HG03280 (cell line): ENCODE measurements around the gene ZDHHC11B.
"Not testable (repeated sequence)": the region's sequence is repeated elsewhere in the genome, so short reads cannot be mapped to it uniquely, and the experiment has no call there.

ENCODE experiments used
- ATAC-seq: cut with Tn5 transposase; IDR thresholded peaks from one replicate; pipeline ENCODE4 v1.9.1; 2021; ENCODE audit warnings: mild to moderate bottlenecking, moderate library complexity; ENCODE audit not compliant: unreplicated experiment

ZDHHC11B gene

DNA sequence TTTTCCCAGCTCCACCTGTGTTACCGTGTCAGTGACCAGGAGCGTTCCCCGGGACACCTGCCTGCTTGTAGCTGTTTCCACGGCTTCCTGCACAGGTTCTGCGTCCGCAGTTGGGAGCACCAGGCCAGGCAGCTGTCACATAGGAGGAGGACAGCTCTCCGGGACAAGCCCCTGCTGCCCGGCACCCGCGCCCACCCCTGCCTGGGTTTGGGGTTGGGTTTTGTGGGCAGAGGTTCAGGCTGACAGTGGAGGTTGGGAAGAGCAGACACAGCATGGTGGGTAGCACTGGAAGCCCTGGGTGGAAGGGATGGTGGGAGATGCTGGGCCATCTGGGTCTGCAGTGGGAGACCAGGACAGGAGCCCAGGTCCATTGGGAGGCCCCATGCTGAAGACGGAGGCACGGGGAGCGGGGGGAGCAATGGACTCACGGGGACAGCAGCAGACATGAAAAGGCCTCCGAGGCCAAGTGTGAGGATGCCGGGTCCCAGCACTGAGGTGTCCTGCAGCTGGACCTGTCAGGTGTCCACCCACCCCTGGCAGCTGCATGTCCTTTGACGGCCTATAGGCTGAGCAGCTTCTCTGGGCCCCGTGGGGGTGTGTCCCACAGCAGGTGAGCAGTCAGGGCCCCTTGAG lies 2.8 kb upstream of the ZDHHC11B start:
- not testable (repeated sequence) for ATAC-seq

GRCh38 chr5:785181-785705 lies 714 bp upstream of the ZDHHC11B start:
- peak; percentile 23 for ATAC-seq

GRCh38 chr5:783881-784427 lies 575 bp downstream of the ZDHHC11B start:
- ATAC-seq = not testable (repeated sequence)

GRCh38 chr5:783049-783802 lies 1.3 kb downstream of the ZDHHC11B start:
- ATAC-seq = not testable (repeated sequence)

GRCh38 chr5:782356-782755 lies 2.2 kb downstream of the ZDHHC11B start:
- ATAC-seq = not testable (repeated sequence)

DNA sequence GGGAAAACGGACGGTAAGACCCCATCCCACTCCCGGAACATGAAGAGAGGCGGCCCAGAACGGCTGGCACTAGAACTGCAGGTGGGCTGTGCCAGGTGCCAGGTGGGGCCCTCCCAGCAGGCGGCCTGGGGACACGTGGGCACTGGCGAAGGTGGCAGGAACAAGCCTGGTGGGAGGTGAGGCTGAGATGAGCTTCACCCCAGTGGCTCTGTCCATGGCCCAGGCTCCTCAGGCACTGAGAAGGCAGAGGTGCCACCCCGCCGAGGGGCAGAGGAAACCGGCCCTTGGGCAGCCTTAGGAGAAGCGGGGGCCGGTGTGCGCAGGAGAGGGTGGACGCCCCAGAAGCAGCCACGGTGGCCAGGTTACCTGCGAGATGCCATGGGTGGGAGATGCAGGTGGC lies 4.0 kb downstream of the ZDHHC11B start:
- not testable (repeated sequence) for ATAC-seq

DNA sequence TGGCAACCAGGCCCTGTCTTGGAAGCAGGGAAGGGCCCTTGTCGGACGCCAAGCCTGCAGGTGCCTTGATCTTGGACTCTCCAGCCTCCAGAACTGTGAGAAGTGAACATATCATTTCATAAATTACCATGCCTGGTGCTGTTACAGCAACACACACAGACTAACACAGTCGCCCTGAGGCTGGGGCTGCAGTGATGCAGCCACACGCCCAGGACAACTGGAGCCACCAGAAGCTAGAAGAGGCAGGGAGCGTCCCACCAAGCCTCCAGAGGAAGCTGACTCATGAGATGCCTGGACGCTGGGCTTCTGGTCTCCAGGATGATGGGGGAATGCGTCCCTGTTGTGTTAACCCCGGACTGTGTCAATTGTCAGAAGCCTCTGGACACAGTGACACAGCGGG lies 5.6 kb downstream of the ZDHHC11B start:
- not testable (repeated sequence) for ATAC-seq

DNA sequence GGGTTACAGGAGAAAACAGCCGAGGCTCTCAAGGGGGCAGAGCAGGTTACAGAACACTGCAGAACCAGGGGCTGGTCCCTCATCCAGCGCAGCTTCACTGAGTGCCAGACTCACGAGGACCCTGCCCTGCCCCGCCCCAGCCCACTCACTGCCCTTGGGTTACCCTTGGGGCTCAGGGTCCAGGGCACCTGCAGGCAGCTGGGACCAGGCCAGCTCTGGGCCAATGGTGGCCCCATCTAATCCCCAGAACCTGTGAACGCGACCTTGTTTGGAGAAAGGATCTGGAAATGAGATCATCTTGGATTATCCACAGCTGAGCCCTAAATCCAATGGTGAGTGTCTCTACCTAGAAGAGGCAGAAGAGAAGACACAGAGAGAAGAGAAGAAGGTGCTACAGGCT lies 6.1 kb downstream of the ZDHHC11B start:
- ATAC-seq = not testable (repeated sequence)

- no peak for ATAC-seq
These were observed 6.8 kb downstream of the ZDHHC11B start for GRCh38 chr5:777756-778161.

DNA sequence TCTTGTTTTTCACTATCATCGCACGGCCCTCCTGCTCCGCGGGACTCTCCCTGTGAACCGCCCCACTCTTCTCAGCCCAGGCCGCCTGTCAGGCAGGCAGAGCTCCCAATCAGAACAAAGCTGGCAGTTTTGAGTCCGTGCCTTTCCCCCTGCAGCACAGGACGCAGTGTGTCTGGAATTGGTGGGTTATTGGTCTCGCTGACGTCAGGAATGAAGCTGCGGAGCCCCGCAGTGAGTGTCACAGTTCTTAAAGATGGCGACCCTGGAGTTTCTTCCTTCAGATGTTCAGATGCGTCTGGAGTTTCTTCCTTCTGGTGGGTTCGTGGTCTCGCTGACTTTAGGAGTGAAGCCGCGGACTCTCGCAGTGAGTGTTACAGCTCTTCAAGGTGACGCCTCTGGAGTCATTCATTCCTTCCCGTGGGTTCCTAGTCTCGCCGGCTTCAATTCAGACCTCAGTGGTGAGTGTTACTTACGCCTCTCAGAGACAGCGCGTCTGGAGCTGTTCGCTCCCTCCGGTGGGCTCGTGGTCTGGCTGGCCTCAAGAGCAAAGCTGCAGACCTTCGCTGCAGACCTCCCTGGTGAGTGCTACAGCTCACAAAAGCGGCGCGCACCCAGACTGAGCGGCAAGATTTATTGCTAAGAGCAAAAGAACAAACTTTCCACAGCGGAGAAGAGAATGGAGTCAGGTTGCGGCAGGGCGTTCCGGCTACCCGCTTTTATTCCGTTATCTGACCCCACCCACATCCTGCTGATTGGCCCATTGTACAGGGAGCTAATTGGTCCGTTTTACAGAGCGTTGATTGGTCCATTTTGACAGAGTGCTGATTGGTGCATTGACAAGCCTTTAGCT lies 7.4 kb downstream of the ZDHHC11B start:
- no peak for ATAC-seq

DNA sequence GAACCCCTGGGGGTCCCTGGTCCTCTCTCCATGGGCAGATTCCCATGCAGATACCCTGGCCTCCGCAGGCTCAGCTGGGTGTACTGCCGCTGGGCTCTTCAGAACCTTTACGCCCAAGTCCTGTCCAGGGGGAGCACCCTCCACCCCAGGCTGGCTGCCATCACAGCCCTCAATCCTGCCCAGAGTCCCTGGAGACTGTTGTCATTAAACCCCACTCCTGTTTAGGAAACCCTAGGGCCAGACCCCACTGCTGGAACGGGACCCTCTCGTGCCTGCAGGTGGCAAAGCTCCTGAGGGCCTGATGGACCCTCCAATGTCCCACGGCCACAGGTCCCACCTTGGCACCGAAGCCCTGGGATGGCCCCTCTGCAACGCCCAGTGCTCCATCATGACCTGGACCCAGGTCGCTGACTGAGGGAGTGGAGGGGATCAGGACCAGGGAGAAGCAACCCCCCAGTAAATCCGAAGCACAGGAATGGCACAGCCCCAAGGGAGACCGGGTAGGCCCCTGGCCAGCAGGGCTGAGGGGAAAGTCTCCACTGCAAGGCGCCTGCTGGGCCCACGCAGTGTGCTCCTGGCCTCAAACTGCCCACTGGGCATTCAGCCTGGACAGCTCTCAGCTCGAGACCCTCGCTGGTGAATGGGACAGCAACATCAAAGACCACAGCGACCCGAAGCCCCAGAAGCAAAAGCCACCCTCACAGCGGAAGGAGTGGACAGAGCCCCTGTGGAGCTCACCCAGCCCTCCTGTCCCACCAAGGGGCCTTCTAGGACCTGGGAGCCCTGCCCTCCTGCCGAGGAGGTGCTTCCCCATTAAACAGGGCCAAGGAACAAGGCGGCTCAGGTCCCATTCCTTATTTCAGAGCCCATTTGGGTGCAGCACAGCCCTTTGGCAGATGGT lies 8.3 kb downstream of the ZDHHC11B start:
- no peak for ATAC-seq

- not testable (repeated sequence) for ATAC-seq
These were observed 9.0 kb downstream of the ZDHHC11B start for GRCh38 chr5:775595-775960.

- not testable (repeated sequence) for ATAC-seq
These were observed 9.5 kb downstream of the ZDHHC11B start for GRCh38 chr5:774854-775505.

DNA sequence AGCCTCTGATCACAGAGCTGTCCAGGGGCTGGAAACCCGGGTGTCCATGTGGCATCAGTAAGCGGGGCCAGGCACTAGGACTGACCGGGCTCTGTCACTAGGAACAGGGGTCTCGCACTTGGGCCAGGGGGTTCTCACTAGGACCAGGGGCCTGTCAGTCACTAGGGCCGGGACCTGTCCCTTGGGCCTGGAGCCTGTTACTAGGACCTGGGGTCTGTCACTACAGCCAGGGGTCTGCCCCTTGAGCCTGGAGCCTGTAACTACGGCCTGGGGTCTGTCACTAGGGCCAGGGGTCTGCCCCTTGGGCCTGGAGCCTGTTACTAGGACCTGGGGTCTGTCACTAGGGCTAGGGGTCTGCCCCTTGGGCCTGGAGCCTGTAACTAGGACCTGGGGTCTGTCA lies 10.2 kb downstream of the ZDHHC11B start:
- ATAC-seq = not testable (repeated sequence)

GRCh38 chr5:773517-774264 lies 10.8 kb downstream of the ZDHHC11B start:
- ATAC-seq = no peak

GRCh38 chr5:772931-773330 lies 11.6 kb downstream of the ZDHHC11B start:
- not testable (repeated sequence) for ATAC-seq

DNA sequence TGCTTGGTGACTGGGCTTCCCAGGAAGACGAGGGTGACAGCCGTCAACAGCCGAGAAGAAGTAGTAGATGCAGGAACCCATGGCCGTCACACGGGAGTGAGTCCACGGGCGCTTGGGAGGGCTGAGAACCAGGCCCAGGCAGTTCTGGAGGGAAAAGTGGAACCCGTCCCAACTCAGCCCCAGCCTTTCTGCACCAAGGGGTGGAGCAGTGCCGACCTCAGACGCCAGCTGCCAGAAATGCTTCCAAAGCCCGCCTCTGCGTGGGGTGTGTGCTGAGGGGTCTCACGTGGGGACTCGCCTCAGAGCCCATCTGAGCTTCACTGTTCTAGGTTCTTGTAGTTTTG lies 12.0 kb downstream of the ZDHHC11B start:
- not testable (repeated sequence) for ATAC-seq

GRCh38 chr5:771841-772546 lies 12.5 kb downstream of the ZDHHC11B start:
- ATAC-seq = not testable (repeated sequence)
